Fibroblast of lung (primary cell): ENCODE data around the gene RGS10.

Experiments
- CTCF ChIP-seq, 2 donors: IDR thresholded peaks in 1 of 2; conservative IDR thresholded peaks in 1 of 2; 1 replicate in 1 of 2; 2 replicates in 1 of 2; pipeline ENCODE4 v1.5.1; 2011 to 2012; ENCODE audit warnings: low read length in 2 of 2, control low read depth in 1 of 2, inconsistent platforms in 1 of 2, low read depth in 1 of 2, mild to moderate bottlenecking in 1 of 2
- EZH2 ChIP-seq: IDR thresholded peaks from 2 replicates; pipeline ENCODE4 v1.5.1; 2012; ENCODE audit warnings: low read length, control low read depth, mild to moderate bottlenecking; ENCODE audit errors: missing control alignments

GRCh38 chr10:119479532-119479931, 63.0 kb downstream of the RGS10 start:
- TF ChIP-seq EZH2 (no peak), CTCF (conservative IDR thresholded peaks at IDR 0.05 in 1 of 2, IDR thresholded peaks at IDR 0.05 in 1 of 2; ENCODE audit: low read depth in 1 of 2, low read length in 2 of 2) (no peak)
